H9 (cell line): Measurements from ENCODE around the gene MISP. TPM values are rescaled to one million over a fixed set of nuclear protein-coding genes. Genes with fewer than 3 reads are reported as not detected.

Source experiments
- DNase-seq: peaks from one replicate; pipeline ENCODE4 v3.0.0-alpha.2; 2017
- H2AFZ ChIP-seq: one replicate; pipeline ENCODE4 v1.6.1; 2013; ENCODE audit warnings: mild to moderate bottlenecking, low read length, control low read depth, moderate library complexity
- H2AK5ac ChIP-seq: 2 replicates; pipeline ENCODE4 v1.6.1; 2013; ENCODE audit warnings: low read length, control low read depth, mixed read lengths; ENCODE audit not compliant: insufficient read length
- H2BK120ac ChIP-seq: one replicate; pipeline ENCODE4 v1.6.1; 2013; ENCODE audit warnings: low read depth, mild to moderate bottlenecking, low read length, control low read depth, inconsistent platforms; ENCODE audit not compliant: poor library complexity, severe bottlenecking
- H2BK12ac ChIP-seq: 2 replicates; pipeline ENCODE4 v1.6.1; 2013; ENCODE audit warnings: low read length, control low read depth, mixed read lengths, low read depth; ENCODE audit not compliant: insufficient read length
- H2BK15ac ChIP-seq: 2 replicates; pipeline ENCODE4 v1.6.1; 2013; ENCODE audit warnings: low read depth, low read length, control low read depth
- H2BK20ac ChIP-seq: one replicate; pipeline ENCODE4 v1.6.1; 2013; ENCODE audit warnings: low read depth, mild to moderate bottlenecking, low read length, control low read depth, inconsistent platforms; ENCODE audit not compliant: poor library complexity, severe bottlenecking
- H2BK5ac ChIP-seq: 2 replicates; pipeline ENCODE4 v1.6.1; 2013; ENCODE audit warnings: low read length, control low read depth, mixed read lengths; ENCODE audit not compliant: insufficient read length
- H3K14ac ChIP-seq: 2 replicates; pipeline ENCODE4 v1.6.1; 2013; ENCODE audit warnings: low read length, control low read depth; ENCODE audit not compliant: insufficient read depth
- H3K18ac ChIP-seq: 2 replicates; pipeline ENCODE4 v1.6.1; 2013; ENCODE audit warnings: low read depth, mild to moderate bottlenecking, mixed read lengths, low read length, control low read depth; ENCODE audit not compliant: insufficient read length
- H3K23ac ChIP-seq: 2 replicates; pipeline ENCODE4 v1.6.1; 2013; ENCODE audit warnings: low read length, control low read depth, mixed read lengths, low read depth; ENCODE audit not compliant: insufficient read length
- H3K23me2 ChIP-seq: 2 replicates; pipeline ENCODE4 v1.6.1; 2013; ENCODE audit warnings: low read depth, mild to moderate bottlenecking, mixed read lengths, low read length, control low read depth; ENCODE audit not compliant: insufficient read length, poor library complexity, severe bottlenecking
- H3K27ac ChIP-seq: 2 replicates; pipeline ENCODE4 v1.5.1; 2013; ENCODE audit warnings: low read length, control low read depth, mixed read lengths, low read depth; ENCODE audit not compliant: insufficient read length
- H3K27me3 ChIP-seq: 2 replicates; pipeline ENCODE4 v1.6.1; 2013; ENCODE audit warnings: low read length, control low read depth, inconsistent platforms; ENCODE audit not compliant: insufficient read depth
- H3K4ac ChIP-seq: 2 replicates; pipeline ENCODE4 v1.6.1; 2013; ENCODE audit warnings: low read depth, mild to moderate bottlenecking, control low read depth, inconsistent platforms, low read length, moderate library complexity
- H3K4me1 ChIP-seq: 2 replicates; pipeline ENCODE4 v1.6.1; 2013; ENCODE audit warnings: low read length, control low read depth, inconsistent platforms; ENCODE audit not compliant: insufficient read depth
- H3K4me2 ChIP-seq: 2 replicates; pipeline ENCODE4 v1.6.1; 2013; ENCODE audit warnings: low read length, control low read depth, mixed read lengths; ENCODE audit not compliant: insufficient read length, insufficient read depth
- H3K56ac ChIP-seq: 2 replicates; pipeline ENCODE4 v1.6.1; 2013; ENCODE audit warnings: low read depth, mild to moderate bottlenecking, mixed read lengths, low read length, control low read depth; ENCODE audit not compliant: insufficient read length
- H3K79me1 ChIP-seq: 2 replicates; pipeline ENCODE4 v1.6.1; 2013; ENCODE audit warnings: low read depth, mild to moderate bottlenecking, moderate library complexity, low read length, control low read depth, inconsistent platforms; ENCODE audit not compliant: insufficient read depth, poor library complexity, severe bottlenecking
- H3K79me2 ChIP-seq: 2 replicates; pipeline ENCODE4 v1.6.1; 2013; ENCODE audit warnings: low read length, control low read depth, inconsistent platforms; ENCODE audit not compliant: insufficient read depth
- H3K9ac ChIP-seq: 2 replicates; pipeline ENCODE4 v1.6.1; 2013; ENCODE audit warnings: low read length, control low read depth, mixed read lengths; ENCODE audit not compliant: insufficient read length; ENCODE audit errors: extremely low read depth
- H3K9me3 ChIP-seq: one replicate; pipeline ENCODE4 v1.6.1; 2013; ENCODE audit warnings: low read depth, low read length, inconsistent platforms; ENCODE audit not compliant: control insufficient read depth
- H3T11ph ChIP-seq: one replicate; pipeline ENCODE4 v1.6.1; 2013; ENCODE audit warnings: mild to moderate bottlenecking, low read length, control low read depth, inconsistent platforms
- H4K20me1 ChIP-seq: one replicate; pipeline ENCODE4 v1.6.1; 2013; ENCODE audit not compliant: control insufficient read depth, insufficient read length, insufficient read depth
- H4K5ac ChIP-seq: 2 replicates; pipeline ENCODE4 v1.6.1; 2013; ENCODE audit warnings: low read depth, mild to moderate bottlenecking, mixed read lengths, low read length, control low read depth; ENCODE audit not compliant: insufficient read length
- H4K8ac ChIP-seq: replicated peaks from 2 replicates; pipeline ENCODE4 v1.6.1; 2013; ENCODE audit warnings: low read length, control low read depth, mixed read lengths, low read depth; ENCODE audit not compliant: insufficient read length
- H4K91ac ChIP-seq: 2 replicates; pipeline ENCODE4 v1.6.1; 2013; ENCODE audit warnings: low read depth, mild to moderate bottlenecking, moderate library complexity, mixed read lengths, low read length, control low read depth; ENCODE audit not compliant: insufficient read length
- H3K27ac Mint-ChIP-seq, 3 experiments: 2 replicates in 2 of 3; 3 replicates in 1 of 3; pipeline ENCODE4 v1.8.0; 2020 to 2021; ENCODE audit warnings: mixed read lengths in 3 of 3, mild to moderate bottlenecking in 1 of 3, moderate library complexity in 1 of 3
- H3K27me3 Mint-ChIP-seq: 2 replicates; pipeline ENCODE4 v1.8.0; 2021; ENCODE audit warnings: low read depth, mild to moderate bottlenecking, moderate library complexity, mixed read lengths
- H3K36me3 Mint-ChIP-seq, 3 experiments: 2 replicates in 2 of 3; 3 replicates in 1 of 3; pipeline ENCODE4 v1.8.0; 2020 to 2021; ENCODE audit warnings: low read depth in 3 of 3, mixed read lengths in 3 of 3; ENCODE audit not compliant: insufficient read depth in 1 of 3
- H3K4me1 Mint-ChIP-seq, 2 experiments: 2 replicates each; pipeline ENCODE4 v1.8.0; 2020; ENCODE audit warnings: mixed read lengths in 2 of 2
- H3K4me3 Mint-ChIP-seq, 2 experiments: 2 replicates in 1 of 2; 3 replicates in 1 of 2; pipeline ENCODE4 v1.8.0; 2020 to 2021; ENCODE audit warnings: mild to moderate bottlenecking in 2 of 2, mixed read lengths in 2 of 2, moderate library complexity in 1 of 2
- H3K9me3 Mint-ChIP-seq, 2 experiments: 2 replicates in 1 of 2; 3 replicates in 1 of 2; pipeline ENCODE4 v1.8.0; 2020; ENCODE audit warnings: mild to moderate bottlenecking in 2 of 2, mixed read lengths in 2 of 2, moderate library complexity in 1 of 2
- CTCF ChIP-seq: fragments of 200-600 bp; sonication (generic); conservative IDR thresholded peaks from 3 replicates; pipeline ENCODE4 v1.8.0; 2021; ENCODE audit warnings: antibody characterized with exemption, mild to moderate bottlenecking
- WGBS: extraction: QIAGEN DNeasy Blood & Tissue Kit; methylation state at CpG from one replicate; pipeline ENCODE4 v1.1.7; 2013; ENCODE audit warnings: missing lambda C conversion rate, low lambda C conversion rate, mixed read lengths; ENCODE audit not compliant: insufficient read length; ENCODE audit errors: extremely low coverage; 5-methylcytosine and 5-hydroxymethylcytosine counted together
- total RNA-seq: library from RNA; stranded (reverse); gene quantifications from 2 replicates; pipeline ENCODE4 v1.2.1, GENCODE V29; 2021

Gene MISP
- total RNA-seq, 1 experiment from 2014 or later: 0.44 TPM

GRCh38 chr19:729965-730668, 20.8 kb upstream of the MISP start:
- WGBS: no CpG with 5 or more reads among the region's 14 CpGs
- no peaks in the 10 kb centered on the region for H3K9me3 Mint-ChIP-seq
- Histone ChIP-seq H3T11ph (no peak overlapping the region), H3K56ac (no peak overlapping the region), H2BK120ac (no peak overlapping the region), H4K91ac (no peak overlapping the region), H2BK5ac (no peak overlapping the region), H2BK15ac (no peak overlapping the region), H4K8ac (no peak overlapping the region), H3K27ac (no peak overlapping the region), H3K79me2 (no peaks in the 10 kb centered on the region), H3K18ac (no peak overlapping the region), H2BK20ac (no peak overlapping the region), H2AK5ac (no peak overlapping the region), H3K23me2 (no peaks in the 10 kb centered on the region), H2BK12ac (no peak overlapping the region), H3K4me1 (no peaks in the 10 kb centered on the region), H3K9ac (no peak overlapping the region), H3K4me2 (no peak overlapping the region), H2AFZ (no peak overlapping the region), H3K23ac (no peak overlapping the region), H3K4ac (no peak overlapping the region), H3K9me3 (no peaks in the 10 kb centered on the region), H3K14ac (no peak overlapping the region), H3K27me3 (no peaks in the 10 kb centered on the region), H3K79me1 (no peaks in the 10 kb centered on the region), H4K20me1 (no peaks in the 10 kb centered on the region), H4K5ac (no peak overlapping the region)
- no peaks in the 10 kb centered on the region for H3K27me3 Mint-ChIP-seq
- peaks cover 2 to 9% (median 5%) of the 10 kb centered on the region in 3 experiments; a peak in 6 of 7 replicates for H3K36me3 Mint-ChIP-seq
- no peak overlapping the region for H3K4me3 Mint-ChIP-seq
- H3K27ac Mint-ChIP-seq: no peak overlapping the region
- peaks cover 0 to 4% of the 10 kb centered on the region in 2 experiments; a peak in 2 of 4 replicates for H3K4me1 Mint-ChIP-seq
- no peak for TF ChIP-seq CTCF
- no peak for DNase-seq
